ENCODE measurements around the gene ARMC12. TPM values are rescaled to one million over a fixed set of nuclear protein-coding genes. Genes with fewer than 3 reads are reported as not detected.
A peak's percentile ranks its signal among the peaks of the same experiment; 100 is the strongest.

ARMC12 gene
- total RNA-seq, 1 donor from 2014 or later = not detected

- intact Hi-C loops (cut with DNase I) = no loop called here
- H3K27me3 ChIP-seq (ENCODE audit: low read depth) = no peaks in the 10 kb centered on the region
- peak; percentile 66 for DNase-seq
- H3K27ac ChIP-seq = peak overlapping the region; percentile 88
- no peak for TF ChIP-seq CTCF (IDR thresholded peaks at IDR 0.05)
- no peaks in the 10 kb centered on the region for H3K9me3 ChIP-seq
- peak overlapping the region; percentile 47 for H3K4me3 ChIP-seq
- H3K36me3 ChIP-seq = no peaks in the 10 kb centered on the region
- peak; percentile 70 to 71 for ATAC-seq
- peaks cover 77% of the 10 kb centered on the region for H3K4me1 ChIP-seq
Measured at GRCh38 chr6:35719830-35720733, 16.8 kb upstream of the ARMC12 start.

GRCh38 chr6:35722121-35722761 lies 14.6 kb upstream of the ARMC12 start:
- intact Hi-C loops (cut with DNase I) = no loop called here
- no peak for TF ChIP-seq CTCF (IDR thresholded peaks at IDR 0.05)
- Histone ChIP-seq H3K36me3 (no peaks in the 10 kb centered on the region), H3K27ac (peak overlapping the region; percentile 51), H3K9me3 (no peaks in the 10 kb centered on the region), H3K4me3 (no peak overlapping the region), H3K4me1 (peaks cover 97% of the 10 kb centered on the region), H3K27me3 (ENCODE audit: low read depth) (no peaks in the 10 kb centered on the region)
- no peak for DNase-seq
- ATAC-seq = no peak

DNA sequence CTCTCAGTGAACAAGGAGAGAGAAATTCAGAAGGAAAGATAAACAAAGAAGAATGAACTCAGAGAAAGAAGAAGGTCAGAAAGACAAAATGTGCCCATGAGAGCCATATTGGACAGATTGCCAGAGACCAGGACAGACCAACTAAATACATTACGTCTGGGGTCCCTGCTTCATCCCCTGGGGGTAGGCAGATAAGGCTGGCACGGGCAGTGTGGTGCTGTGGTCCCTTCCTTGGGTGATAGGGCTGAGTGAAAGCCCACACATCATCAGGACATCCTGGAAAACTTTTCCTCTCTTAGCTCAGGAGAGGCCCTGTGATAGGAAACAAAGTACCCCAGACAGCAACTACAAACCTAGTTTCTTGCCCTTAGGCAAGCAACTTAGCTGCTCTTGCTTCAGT lies 13.2 kb upstream of the ARMC12 start:
- DNase-seq (no peak), ATAC-seq (no peak)
- H3K9me3 ChIP-seq = no peaks in the 10 kb centered on the region
- intact Hi-C loops (cut with DNase I) = no loop called here
- TF ChIP-seq CTCF (IDR thresholded peaks at IDR 0.05) = no peak
- H3K4me3 ChIP-seq = no peak overlapping the region
- H3K36me3 ChIP-seq = no peaks in the 10 kb centered on the region
- peak overlapping the region; percentile 98 for H3K27ac ChIP-seq
- no peaks in the 10 kb centered on the region for H3K27me3 ChIP-seq (ENCODE audit: low read depth)
- H3K4me1 ChIP-seq = peaks cover 95% of the 10 kb centered on the region

DNA sequence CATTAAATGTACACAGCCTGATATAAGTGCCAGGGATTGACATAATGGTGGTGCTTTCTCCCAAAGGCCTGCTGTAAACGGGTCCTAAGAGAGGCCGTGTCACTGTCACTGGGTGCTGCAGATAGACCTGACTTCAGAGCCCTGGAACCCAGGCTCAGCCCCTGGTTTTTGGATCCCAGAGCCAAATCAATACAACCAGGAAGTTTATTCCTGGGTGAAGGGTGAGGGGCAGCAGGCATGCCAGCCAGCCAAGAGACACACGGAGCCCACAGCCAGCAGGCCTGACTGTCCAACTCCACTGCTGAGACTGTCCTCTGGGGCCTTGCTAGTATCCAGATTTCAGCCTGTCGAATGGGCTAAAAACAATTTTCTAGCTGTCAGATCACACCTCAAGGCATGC lies 12.8 kb upstream of the ARMC12 start:
- Histone ChIP-seq H3K4me1 (peaks cover 95% of the 10 kb centered on the region), H3K4me3 (no peak overlapping the region), H3K36me3 (no peaks in the 10 kb centered on the region), H3K9me3 (no peaks in the 10 kb centered on the region), H3K27ac (peak overlapping the region; percentile 98), H3K27me3 (ENCODE audit: low read depth) (no peaks in the 10 kb centered on the region)
- ATAC-seq (no peak), DNase-seq (no peak)
- intact Hi-C loops (cut with DNase I) = no loop called here
- no peak for TF ChIP-seq CTCF (IDR thresholded peaks at IDR 0.05)

DNA sequence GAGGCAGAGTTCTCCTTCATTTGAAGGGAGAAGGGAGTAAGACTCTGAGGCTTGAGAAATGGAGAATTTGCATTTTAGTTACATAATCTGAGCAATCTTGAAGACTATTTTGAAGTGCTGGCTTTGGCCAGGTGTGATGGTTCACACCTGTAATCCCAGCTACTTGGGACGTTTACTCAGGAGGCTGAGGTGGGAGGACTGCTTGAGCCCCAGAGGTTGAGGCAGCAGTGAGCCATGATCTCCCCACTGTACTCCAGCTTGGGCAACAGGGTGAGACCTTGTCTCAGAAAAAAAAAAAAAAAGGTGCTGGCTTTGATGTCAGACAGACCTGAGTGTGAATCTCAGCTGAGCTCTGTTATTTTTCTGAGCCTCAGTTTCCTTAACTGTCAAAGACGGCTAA lies 12.4 kb upstream of the ARMC12 start:
- ATAC-seq = no peak
- Histone ChIP-seq H3K4me1 (peaks cover 95% of the 10 kb centered on the region), H3K36me3 (no peaks in the 10 kb centered on the region)

More for the DNA sequence above, 12.4 kb upstream of the ARMC12 start:
- Histone ChIP-seq H3K27ac (peak overlapping the region; percentile 98), H3K9me3 (no peaks in the 10 kb centered on the region), H3K4me3 (no peak overlapping the region), H3K27me3 (ENCODE audit: low read depth) (no peaks in the 10 kb centered on the region)
- no peak for TF ChIP-seq CTCF (IDR thresholded peaks at IDR 0.05)
- intact Hi-C loops (cut with DNase I) = no loop called here
- no peak for DNase-seq

Data from lower lobe of right lung (tissue), 2 donors.